ENCODE results near the gene LITAF. TPM values are rescaled to one million over a fixed set of nuclear protein-coding genes. Genes with fewer than 3 reads are reported as not detected.

LITAF gene
- total RNA-seq, 2 donors from 2014 or later, result 144 to 211 TPM

DNA sequence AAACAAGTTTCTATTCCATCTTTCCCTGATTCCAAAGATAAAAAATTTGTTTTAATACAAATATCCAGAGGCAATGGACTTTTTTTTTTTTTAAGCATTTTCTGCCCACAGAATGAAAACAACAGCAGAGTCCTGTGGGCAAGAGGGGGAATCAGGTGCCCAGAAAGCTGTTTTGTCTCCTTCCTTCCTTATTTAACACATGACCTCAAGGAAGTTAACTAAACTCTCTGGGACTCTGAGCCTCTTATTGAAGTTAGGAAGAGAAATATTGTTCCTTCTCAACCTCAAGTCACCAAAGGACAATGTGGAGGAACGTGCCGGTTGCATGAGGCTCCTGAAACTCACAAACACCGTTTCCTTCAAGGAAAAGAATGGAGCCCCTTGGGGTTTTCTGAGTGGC lies 34.9 kb downstream of the LITAF start:
- Histone ChIP-seq H3K4me1 (no peaks in the 10 kb centered on the region), H3K36me3 (peaks cover 22% of the 10 kb centered on the region), H3K4me3 (no peak overlapping the region), H3K27ac (no peak overlapping the region), H3K9me3 (no peaks in the 10 kb centered on the region), H3K9ac (ENCODE audit: low read depth in 2 of 2, low read length in 2 of 2) (no peak overlapping the region), H3K27me3 (no peaks in the 10 kb centered on the region)
- TF ChIP-seq CTCF (IDR thresholded peaks at IDR 0.05), result no peak
- no peak for DNase-seq
- intact Hi-C loops (cut with DNase I), result no loop called here

DNA sequence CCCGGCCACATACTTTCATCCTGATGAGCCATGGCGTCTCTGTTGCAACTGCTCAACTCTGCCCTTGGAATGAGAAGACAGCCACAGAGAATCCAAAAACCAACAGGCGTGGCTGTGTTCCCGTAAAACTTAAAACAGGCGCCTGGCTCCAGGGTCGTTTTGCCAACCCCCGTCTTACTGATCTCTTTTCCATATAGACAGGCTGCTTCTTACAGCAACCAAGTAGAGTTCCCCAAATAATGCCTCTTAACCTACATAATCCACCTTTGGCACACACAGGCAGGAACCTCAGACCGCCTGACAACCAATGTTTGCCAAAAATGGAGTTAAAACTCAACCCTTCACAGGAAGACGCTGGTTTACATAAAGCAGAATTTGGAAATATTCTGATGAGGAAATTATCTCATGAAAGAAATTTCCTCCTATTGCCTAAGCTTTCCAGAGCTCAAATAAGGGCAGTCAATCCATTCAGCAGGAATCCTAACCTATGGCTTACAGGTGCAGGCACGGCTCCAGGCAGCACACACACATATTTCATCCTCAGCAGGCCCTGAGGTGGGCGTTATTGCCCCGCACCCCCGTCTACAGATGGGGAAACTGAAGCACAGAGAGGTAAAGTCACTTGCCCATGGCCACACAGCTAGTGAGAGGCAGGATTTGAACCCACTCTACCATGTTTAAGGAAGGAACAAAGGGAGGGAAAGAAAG lies 35.8 kb downstream of the LITAF start:
- no peaks in the 10 kb centered on the region for H3K9me3 ChIP-seq
- H3K36me3 ChIP-seq, result peaks cover 15% of the 10 kb centered on the region
- H3K4me1 ChIP-seq, result no peaks in the 10 kb centered on the region
- H3K9ac ChIP-seq (ENCODE audit: low read depth in 2 of 2, low read length in 2 of 2), result no peak overlapping the region
- H3K27ac ChIP-seq, result no peak overlapping the region
- no peaks in the 10 kb centered on the region for H3K27me3 ChIP-seq
- DNase-seq, result no peak
- no peak for TF ChIP-seq CTCF (IDR thresholded peaks at IDR 0.05)
- H3K4me3 ChIP-seq, result no peak overlapping the region
- intact Hi-C loops (cut with DNase I), result no loop called here

DNA sequence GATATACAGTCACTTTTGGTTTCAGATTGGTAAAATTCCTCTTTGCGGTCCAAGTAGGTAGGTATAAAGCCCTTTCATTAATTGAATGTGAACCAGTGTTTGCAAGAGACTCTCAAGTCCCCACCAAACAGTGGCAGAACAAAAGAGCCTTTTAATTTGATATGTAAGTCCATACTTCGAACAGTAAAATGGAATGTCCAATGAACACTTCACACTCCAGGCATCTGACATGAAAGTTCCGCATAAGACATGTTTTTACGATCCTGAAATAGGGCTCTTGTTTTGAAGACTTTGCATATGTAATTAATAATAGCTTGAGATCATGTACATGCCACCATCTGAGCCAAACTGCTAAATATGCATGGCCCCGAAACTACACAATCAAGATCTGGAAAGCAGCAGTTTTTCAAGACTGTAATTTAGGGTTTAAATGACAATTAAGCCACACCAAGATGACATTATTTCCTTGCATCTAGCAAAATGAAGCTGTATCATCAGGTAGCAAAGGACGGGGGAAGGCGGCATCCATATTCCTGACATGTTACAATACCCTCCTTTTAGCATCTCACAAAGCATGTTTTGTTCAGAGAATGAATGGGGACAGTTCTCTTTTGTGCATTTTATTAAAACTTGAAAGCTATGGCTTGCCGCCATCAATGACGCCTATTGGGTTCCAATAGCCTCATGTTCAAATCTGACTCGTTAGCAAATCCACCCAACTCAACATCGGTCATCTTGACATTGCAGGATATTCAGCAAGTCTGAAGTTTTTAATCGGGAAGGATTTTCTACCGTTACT lies 39.4 kb downstream of the LITAF start:
- H3K4me1 ChIP-seq, result no peaks in the 10 kb centered on the region
- H3K9me3 ChIP-seq, result no peaks in the 10 kb centered on the region
- H3K4me3 ChIP-seq, result no peak overlapping the region
- no peaks in the 10 kb centered on the region for H3K27me3 ChIP-seq
- H3K9ac ChIP-seq (ENCODE audit: low read depth in 2 of 2, low read length in 2 of 2), result no peak overlapping the region
- H3K36me3 ChIP-seq, result peaks cover 7% of the 10 kb centered on the region
- TF ChIP-seq CTCF (IDR thresholded peaks at IDR 0.05), result no peak
- intact Hi-C loops (cut with DNase I), result no loop called here
- no peak for DNase-seq
- H3K27ac ChIP-seq, result no peak overlapping the region

DNA sequence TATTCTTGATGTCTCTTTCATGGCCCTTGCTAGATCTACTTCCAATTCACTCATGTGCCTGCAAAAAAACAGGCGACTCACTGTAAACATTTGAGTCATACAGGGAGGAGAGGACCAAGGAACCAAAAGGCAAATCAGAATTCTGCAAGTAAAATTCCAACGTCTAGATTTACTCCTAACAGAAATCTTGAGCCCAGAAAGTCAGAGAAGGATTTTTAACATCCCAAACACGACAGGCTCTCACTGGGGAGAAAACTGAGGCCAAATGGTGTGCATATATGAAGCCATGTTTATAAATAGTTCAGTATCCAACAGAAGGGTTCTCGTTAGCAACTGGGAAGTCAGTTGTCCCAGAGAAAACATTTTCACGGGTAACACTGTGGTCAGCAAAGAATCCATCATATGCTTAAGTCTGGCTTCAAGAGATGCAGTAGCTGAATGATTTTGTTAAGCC lies 40.1 kb downstream of the LITAF start:
- no peaks in the 10 kb centered on the region for H3K9me3 ChIP-seq
- H3K27ac ChIP-seq, result no peak overlapping the region
- H3K4me3 ChIP-seq, result no peak overlapping the region
- peaks cover 7% of the 10 kb centered on the region for H3K36me3 ChIP-seq
- no peak overlapping the region for H3K9ac ChIP-seq (ENCODE audit: low read depth in 2 of 2, low read length in 2 of 2)
- DNase-seq, result no peak
- no peaks in the 10 kb centered on the region for H3K4me1 ChIP-seq
- no peaks in the 10 kb centered on the region for H3K27me3 ChIP-seq
- TF ChIP-seq CTCF (IDR thresholded peaks at IDR 0.05), result no peak
- intact Hi-C loops (cut with DNase I), result no loop called here

DNA sequence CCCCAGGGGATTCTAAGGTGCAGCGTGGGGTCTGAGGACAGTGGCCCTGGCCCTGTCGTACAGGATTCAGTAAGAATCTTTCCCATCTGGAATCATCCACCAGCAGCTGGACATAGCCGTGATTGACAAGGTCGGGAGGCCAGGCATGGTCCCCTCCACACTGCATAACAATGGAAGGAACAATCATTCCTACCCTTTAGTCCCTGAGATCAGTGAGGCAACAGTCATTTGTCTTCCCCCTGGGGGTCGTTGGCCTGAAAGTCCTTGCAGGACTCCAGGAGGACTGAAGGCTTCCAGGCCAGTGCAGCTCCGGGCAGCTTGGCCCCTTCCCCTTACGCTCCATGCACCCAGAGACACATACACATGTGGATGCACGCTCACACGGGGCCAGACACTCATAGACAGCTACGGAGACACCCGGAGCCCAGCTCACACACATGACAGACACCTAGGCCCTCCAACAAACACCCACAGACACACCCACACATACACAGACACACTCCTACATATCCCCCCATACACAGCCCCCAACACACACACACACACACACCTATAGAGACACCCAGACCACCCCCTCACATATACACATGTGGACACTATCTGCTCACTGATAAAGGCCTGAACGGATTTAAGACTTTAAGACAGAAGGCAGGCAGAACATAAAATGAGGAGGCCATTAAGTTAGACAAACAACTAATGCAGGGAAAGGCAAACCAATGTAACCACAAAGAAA lies 42.9 kb downstream of the LITAF start:
- H3K9me3 ChIP-seq, result no peaks in the 10 kb centered on the region
- H3K27me3 ChIP-seq, result no peaks in the 10 kb centered on the region

More for the DNA sequence above, 42.9 kb downstream of the LITAF start:
- H3K4me1 ChIP-seq, result no peaks in the 10 kb centered on the region
- H3K36me3 ChIP-seq, result no peaks in the 10 kb centered on the region
- H3K27ac ChIP-seq, result no peak overlapping the region
- H3K4me3 ChIP-seq, result no peak overlapping the region
- no peak overlapping the region for H3K9ac ChIP-seq (ENCODE audit: low read depth in 2 of 2, low read length in 2 of 2)
- TF ChIP-seq CTCF (IDR thresholded peaks at IDR 0.05), result no peak
- intact Hi-C loops (cut with DNase I), result no loop called here
- DNase-seq, result no peak
